ENCODE data around the gene DNASE1L2. TPM values are rescaled to one million over a fixed set of nuclear protein-coding genes. Genes with fewer than 3 reads are reported as not detected.
A peak's percentile ranks its signal among the peaks of the same experiment; 100 is the strongest.

The DNASE1L2 gene
- polyA plus RNA-seq, 4 donors, result 0.55 to 3.8 (median 1.4) TPM

DNA sequence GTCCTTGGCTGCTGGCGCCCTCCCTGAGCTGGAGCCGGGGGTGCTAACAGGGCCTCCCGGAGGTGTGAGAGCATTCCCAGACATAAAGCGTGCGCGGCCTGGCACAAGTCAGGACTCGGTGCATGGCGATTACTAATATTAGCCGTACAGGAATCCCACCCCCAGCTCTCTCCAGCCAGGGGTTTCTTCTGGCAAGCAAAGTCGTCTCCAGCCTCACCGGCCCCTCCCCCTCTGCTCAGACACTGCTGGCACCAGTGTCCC lies 44.9 kb upstream of the DNASE1L2 start:
- WGBS, 3 donors, result 84 to 90% (median 86%) methylated on average over 11 of the region's 11 CpGs
- Histone ChIP-seq H3K9me3 (ENCODE audit: control insufficient read depth in 2 of 2, insufficient read depth in 1 of 2, low read depth in 1 of 2, low read length in 1 of 2) (no peaks in the 10 kb centered on the region), H3K4me1 (ENCODE audit: control insufficient read depth in 3 of 3, insufficient read depth in 2 of 3, low read depth in 1 of 3, low read length in 2 of 3) (peaks cover 0 to 9% (median 0%) of the 10 kb centered on the region in 3 donors), H3K27ac (ENCODE audit: low read depth in 1 of 3, low read length in 2 of 3) (no peak overlapping the region), H3K27me3 (ENCODE audit: control insufficient read depth in 3 of 3, insufficient read depth in 3 of 3, low read length in 3 of 3) (peaks cover 5 to 25% (median 13%) of the 10 kb centered on the region in 3 donors), H3K36me3 (ENCODE audit: control insufficient read depth in 3 of 3, insufficient read depth in 2 of 3, low read depth in 1 of 3, low read length in 3 of 3) (no peaks in the 10 kb centered on the region), H3K4me3 (ENCODE audit: low read depth in 1 of 3, low read length in 3 of 3) (no peak overlapping the region)
- DNase-seq (no peak), FAIRE-seq (no peak)

DNA sequence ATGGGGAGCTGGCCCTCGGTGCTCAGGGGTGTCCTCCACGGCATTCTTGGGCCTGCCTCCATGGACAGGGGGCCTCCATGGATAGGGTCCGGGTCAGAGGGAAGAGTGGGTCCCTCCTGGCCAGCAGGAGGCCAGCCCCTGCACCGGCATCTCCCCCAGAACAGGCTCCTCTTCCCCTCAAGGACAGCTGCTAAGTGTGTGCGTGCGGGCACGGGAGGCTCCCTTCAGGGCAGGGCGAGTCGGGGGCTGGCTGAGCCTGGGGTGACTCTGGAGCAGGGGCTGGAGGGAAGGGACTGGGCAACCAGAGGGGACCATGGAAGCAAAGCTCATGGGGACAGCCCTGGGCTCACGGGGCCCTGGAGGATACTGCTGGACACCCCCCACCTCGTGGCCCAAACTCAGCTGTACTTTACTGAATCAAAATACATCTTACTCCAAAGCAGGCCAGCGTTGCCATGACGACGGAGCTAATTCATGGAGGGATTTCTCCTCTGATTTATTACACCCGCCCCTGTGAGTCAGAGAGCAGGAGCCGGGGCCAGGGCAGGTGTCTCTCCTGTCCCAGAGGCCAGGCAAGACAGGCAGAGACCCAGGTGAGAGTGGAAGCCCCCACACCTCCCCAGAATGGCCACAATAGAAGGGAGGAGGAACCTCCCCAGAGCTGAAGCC lies 41.9 kb upstream of the DNASE1L2 start:
- Histone ChIP-seq H3K9me3 (ENCODE audit: control insufficient read depth in 2 of 2, insufficient read depth in 1 of 2, low read depth in 1 of 2, low read length in 1 of 2) (no peaks in the 10 kb centered on the region), H3K27me3 (ENCODE audit: control insufficient read depth in 3 of 3, insufficient read depth in 3 of 3, low read length in 3 of 3) (peaks cover 11 to 49% (median 25%) of the 10 kb centered on the region in 3 donors), H3K4me3 (ENCODE audit: low read depth in 1 of 3, low read length in 3 of 3) (no peak overlapping the region), H3K36me3 (ENCODE audit: control insufficient read depth in 3 of 3, insufficient read depth in 2 of 3, low read depth in 1 of 3, low read length in 3 of 3) (no peaks in the 10 kb centered on the region), H3K4me1 (ENCODE audit: control insufficient read depth in 3 of 3, insufficient read depth in 2 of 3, low read depth in 1 of 3, low read length in 2 of 3) (peaks cover 0 to 9% (median 0%) of the 10 kb centered on the region in 3 donors), H3K27ac (ENCODE audit: low read depth in 1 of 3, low read length in 2 of 3) (no peak overlapping the region)
- 26 to 53% (median 33%) methylated on average over 12 to 16 of the region's 16 CpGs for WGBS, 3 donors
- FAIRE-seq (no peak), DNase-seq (no peak)

DNA sequence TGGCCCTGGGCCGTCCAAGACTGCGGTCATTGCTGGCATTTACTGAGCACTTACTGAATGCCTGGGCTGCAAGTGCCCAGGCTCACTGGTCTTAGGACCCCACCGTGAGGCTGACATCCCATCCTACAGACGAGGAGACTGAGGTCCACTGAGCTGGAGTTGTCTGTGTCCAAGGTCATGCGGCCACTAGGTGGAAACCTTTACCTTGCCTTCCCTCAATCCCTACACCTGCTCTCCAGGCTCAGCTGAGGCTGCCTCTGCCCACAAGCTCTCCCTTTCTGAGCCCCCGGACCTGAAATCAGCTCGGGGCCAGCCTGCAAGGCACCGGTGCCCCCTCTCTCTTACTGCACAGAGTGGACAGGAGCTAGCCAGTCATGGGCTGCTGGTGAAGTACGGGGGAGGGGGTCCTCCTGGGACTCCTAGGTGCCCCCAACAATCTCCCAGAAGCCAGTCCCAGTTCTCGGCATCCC lies 41.4 kb upstream of the DNASE1L2 start:
- H3K27me3 ChIP-seq (ENCODE audit: control insufficient read depth in 3 of 3, insufficient read depth in 3 of 3, low read length in 3 of 3), result peaks cover 16 to 55% (median 25%) of the 10 kb centered on the region in 3 donors
- H3K36me3 ChIP-seq (ENCODE audit: control insufficient read depth in 3 of 3, insufficient read depth in 2 of 3, low read depth in 1 of 3, low read length in 3 of 3), result no peaks in the 10 kb centered on the region
- DNase-seq (peak; percentile 71 to 74), FAIRE-seq (no peak)
- H3K27ac ChIP-seq (ENCODE audit: low read depth in 1 of 3, low read length in 2 of 3), result no peak overlapping the region
- H3K9me3 ChIP-seq (ENCODE audit: control insufficient read depth in 2 of 2, insufficient read depth in 1 of 2, low read depth in 1 of 2, low read length in 1 of 2), result no peaks in the 10 kb centered on the region
- H3K4me3 ChIP-seq (ENCODE audit: low read depth in 1 of 3, low read length in 3 of 3), result no peak overlapping the region
- 12 to 18% (median 13%) methylated on average over 9 to 10 of the region's 10 CpGs for WGBS, 3 donors
- peaks cover 0 to 9% (median 0%) of the 10 kb centered on the region in 3 donors for H3K4me1 ChIP-seq (ENCODE audit: control insufficient read depth in 3 of 3, insufficient read depth in 2 of 3, low read depth in 1 of 3, low read length in 2 of 3)

DNA sequence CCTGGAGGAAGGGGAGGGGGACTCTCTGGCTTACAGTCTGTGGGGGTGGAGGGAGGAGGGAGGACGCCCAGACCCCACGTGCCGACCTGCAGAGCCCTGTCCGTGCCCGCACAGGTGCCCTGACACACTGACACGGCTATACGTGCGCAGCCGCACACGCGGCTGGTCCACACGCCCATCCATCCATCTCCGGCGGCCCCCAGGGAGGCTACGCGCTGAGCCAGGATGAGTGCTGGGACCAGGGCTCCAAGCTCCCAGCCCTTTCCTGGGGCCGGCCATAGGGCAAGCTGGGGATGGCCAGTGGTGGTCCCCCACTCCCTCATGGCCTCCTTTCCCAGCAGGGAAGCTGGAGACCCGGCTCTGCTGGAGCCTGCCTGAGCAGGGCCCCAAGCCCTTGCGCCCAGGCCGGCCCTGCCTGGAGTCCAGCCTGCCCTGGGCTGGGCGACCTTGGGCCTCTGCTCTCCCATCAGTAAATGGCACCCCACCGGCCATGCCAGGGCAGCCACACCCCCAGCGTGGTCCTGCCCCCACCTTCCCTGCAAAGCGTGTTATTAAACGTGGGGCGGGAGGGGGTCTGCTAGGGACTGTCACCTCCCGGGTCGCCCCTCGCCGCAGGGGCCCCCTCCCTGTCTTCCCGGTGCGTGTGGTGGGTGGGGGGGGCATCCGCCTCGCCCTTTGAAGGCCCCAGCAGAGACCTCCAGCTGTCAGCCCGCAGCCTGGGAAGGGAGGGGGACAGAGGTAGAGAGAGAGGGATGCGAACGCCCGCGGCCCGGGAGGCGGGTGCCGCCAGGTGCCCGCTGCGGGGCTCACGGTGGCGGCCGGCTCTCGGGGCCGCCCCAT lies 40.7 kb upstream of the DNASE1L2 start:
- peaks cover 0 to 3% of the 10 kb centered on the region in 2 donors for H3K9me3 ChIP-seq (ENCODE audit: control insufficient read depth in 2 of 2, insufficient read depth in 1 of 2, low read depth in 1 of 2, low read length in 1 of 2)
- FAIRE-seq (no peak), DNase-seq (no peak)
- peaks cover 16 to 62% (median 26%) of the 10 kb centered on the region in 3 donors for H3K27me3 ChIP-seq (ENCODE audit: control insufficient read depth in 3 of 3, insufficient read depth in 3 of 3, low read length in 3 of 3)
- H3K36me3 ChIP-seq (ENCODE audit: control insufficient read depth in 3 of 3, insufficient read depth in 2 of 3, low read depth in 1 of 3, low read length in 3 of 3), result no peaks in the 10 kb centered on the region
- H3K4me3 ChIP-seq (ENCODE audit: low read depth in 1 of 3, low read length in 3 of 3), result peak overlapping the region in 2 of 3 donors; percentile 2 to 57
- H3K4me1 ChIP-seq (ENCODE audit: control insufficient read depth in 3 of 3, insufficient read depth in 2 of 3, low read depth in 1 of 3, low read length in 2 of 3), result peaks cover 0 to 9% (median 0%) of the 10 kb centered on the region in 3 donors
- 2 to 3% (median 2%) methylated on average over 36 to 49 of the region's 49 CpGs for WGBS, 3 donors
- H3K27ac ChIP-seq (ENCODE audit: low read depth in 1 of 3, low read length in 2 of 3), result no peak overlapping the region

DNA sequence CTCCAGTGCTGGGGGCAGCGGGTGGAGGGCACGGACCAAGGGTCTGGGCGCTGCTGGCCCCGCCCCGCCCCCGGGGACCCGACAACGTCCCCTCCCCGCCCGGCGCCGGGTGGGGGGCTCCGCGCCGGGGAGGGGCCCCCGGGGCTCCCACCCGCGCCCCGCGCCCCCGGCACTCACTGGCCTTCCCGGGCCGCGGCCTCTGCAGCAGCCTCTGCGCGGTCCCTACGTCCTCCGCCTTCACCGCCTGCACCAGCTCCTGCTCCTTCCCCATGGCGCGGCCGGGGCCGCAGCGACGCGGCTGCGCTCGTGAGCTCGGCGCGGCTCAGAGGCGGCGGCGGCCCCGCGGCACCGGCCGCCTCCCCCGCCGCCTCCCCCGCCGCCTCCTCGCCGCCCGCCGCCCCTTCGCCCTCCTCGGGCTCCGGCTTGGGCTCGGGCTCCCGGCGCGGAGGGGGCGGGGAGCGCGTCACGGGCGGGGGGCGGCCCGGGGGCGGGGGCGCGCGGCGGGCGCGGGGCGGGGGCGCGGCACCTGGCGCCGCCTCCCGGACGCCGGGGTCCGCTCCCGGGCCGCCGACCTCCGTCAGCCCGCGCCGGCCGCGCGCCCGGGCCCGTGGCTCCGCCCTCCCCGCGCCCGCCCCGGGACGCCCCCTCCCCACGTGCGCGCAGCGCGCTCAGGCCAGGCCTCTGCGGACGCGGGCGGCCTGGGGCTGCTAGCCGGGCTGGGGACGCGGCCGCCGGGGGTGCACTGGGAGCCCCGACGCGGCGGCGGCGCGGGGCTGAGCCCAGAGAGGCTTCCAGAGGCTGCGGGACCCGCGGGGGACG lies 39.9 kb upstream of the DNASE1L2 start, which contains the start of gene CASKIN1:
Gene CASKIN1 (minus strand): TSS at position 444 of the 819 bp plus-strand sequence. CDS start 173 bp downstream, at position 271.
- DNase-seq, result peak in 1 of 2 donors; percentile 44
- Histone ChIP-seq H3K27me3 (ENCODE audit: control insufficient read depth in 3 of 3, insufficient read depth in 3 of 3, low read length in 3 of 3) (peaks cover 16 to 63% (median 26%) of the 10 kb centered on the region in 3 donors), H3K36me3 (ENCODE audit: control insufficient read depth in 3 of 3, insufficient read depth in 2 of 3, low read depth in 1 of 3, low read length in 3 of 3) (no peaks in the 10 kb centered on the region), H3K27ac (ENCODE audit: low read depth in 1 of 3, low read length in 2 of 3) (no peak within 1 kb of the TSS), H3K9me3 (ENCODE audit: control insufficient read depth in 2 of 2, insufficient read depth in 1 of 2, low read depth in 1 of 2, low read length in 1 of 2) (peaks cover 0 to 4% of the 10 kb centered on the region in 2 donors), H3K4me3 (ENCODE audit: low read depth in 1 of 3, low read length in 3 of 3) (peak within 1 kb of the TSS in 2 of 3 donors; percentile 2 to 57), H3K4me1 (ENCODE audit: control insufficient read depth in 3 of 3, insufficient read depth in 2 of 3, low read depth in 1 of 3, low read length in 2 of 3) (peaks cover 0 to 9% (median 0%) of the 10 kb centered on the region in 3 donors)
- no peak for FAIRE-seq
- WGBS, 3 donors, result 1% methylated on average over 30 to 129 of the region's 129 CpGs

DNA sequence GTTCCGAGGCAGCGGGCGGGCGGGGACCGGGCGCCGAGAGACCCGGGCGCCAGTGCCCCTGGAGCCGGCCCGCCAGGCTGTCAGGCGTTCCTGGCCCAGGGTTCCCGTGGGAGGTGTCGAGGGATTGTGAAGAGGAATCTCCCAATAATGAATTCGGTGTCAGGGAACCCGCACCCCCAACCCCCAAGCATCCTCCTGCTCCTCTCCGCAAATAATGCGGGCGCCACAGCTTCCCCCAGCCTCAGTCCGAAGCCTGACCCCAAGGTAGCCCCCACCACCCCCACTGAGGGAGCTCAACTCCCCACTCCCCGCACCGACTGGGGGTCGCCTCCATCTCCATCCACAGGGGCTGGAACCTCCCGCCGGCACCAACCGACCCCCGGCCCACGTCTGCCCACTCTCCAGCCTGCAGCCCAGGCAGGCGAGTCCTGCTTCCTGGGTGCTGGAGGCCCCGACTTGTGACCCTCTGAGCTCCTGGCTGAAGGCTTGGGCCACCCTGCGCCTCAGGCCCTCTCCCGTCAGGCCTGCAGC lies 39.2 kb upstream of the DNASE1L2 start:
- WGBS, 3 donors, result 20 to 34% (median 33%) methylated on average over 13 to 32 of the region's 32 CpGs
- H3K27me3 ChIP-seq (ENCODE audit: control insufficient read depth in 3 of 3, insufficient read depth in 3 of 3, low read length in 3 of 3), result peaks cover 16 to 63% (median 26%) of the 10 kb centered on the region in 3 donors
- DNase-seq, result no peak
- no peaks in the 10 kb centered on the region for H3K36me3 ChIP-seq (ENCODE audit: control insufficient read depth in 3 of 3, insufficient read depth in 2 of 3, low read depth in 1 of 3, low read length in 3 of 3)
- peaks cover 0 to 9% (median 0%) of the 10 kb centered on the region in 3 donors for H3K4me1 ChIP-seq (ENCODE audit: control insufficient read depth in 3 of 3, insufficient read depth in 2 of 3, low read depth in 1 of 3, low read length in 2 of 3)
- peaks cover 0 to 4% of the 10 kb centered on the region in 2 donors for H3K9me3 ChIP-seq (ENCODE audit: control insufficient read depth in 2 of 2, insufficient read depth in 1 of 2, low read depth in 1 of 2, low read length in 1 of 2)
- peak overlapping the region in 1 of 3 donors; percentile 57 for H3K4me3 ChIP-seq (ENCODE audit: low read depth in 1 of 3, low read length in 3 of 3)
- H3K27ac ChIP-seq (ENCODE audit: low read depth in 1 of 3, low read length in 2 of 3), result no peak overlapping the region
- FAIRE-seq, result no peak

DNA sequence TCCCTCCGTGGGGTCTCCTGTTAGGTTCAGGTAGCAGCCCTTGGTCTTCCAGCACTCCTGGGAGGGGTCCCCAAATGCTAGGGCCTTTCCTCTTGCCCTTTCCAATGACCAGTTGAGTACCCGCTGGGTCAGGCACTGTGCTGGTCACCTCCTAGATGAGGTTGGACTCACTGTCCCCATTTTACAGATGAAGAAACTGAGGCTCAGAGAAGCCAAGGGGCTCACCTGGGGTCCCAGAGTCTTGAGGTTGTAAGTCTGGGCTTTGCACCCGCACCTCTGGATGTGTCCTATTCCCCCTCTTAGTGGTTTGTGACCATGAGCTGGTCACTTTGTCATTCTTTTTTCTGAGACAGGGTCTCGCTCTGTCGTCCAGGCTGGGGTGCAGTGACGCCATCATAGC lies 38.5 kb upstream of the DNASE1L2 start:
- FAIRE-seq (no peak), DNase-seq (no peak)
- peaks cover 16 to 63% (median 26%) of the 10 kb centered on the region in 3 donors for H3K27me3 ChIP-seq (ENCODE audit: control insufficient read depth in 3 of 3, insufficient read depth in 3 of 3, low read length in 3 of 3)
- 79 to 83% (median 79%) methylated on average over 6 of the region's 6 CpGs for WGBS, 3 donors
- H3K27ac ChIP-seq (ENCODE audit: low read depth in 1 of 3, low read length in 2 of 3), result no peak overlapping the region
- H3K9me3 ChIP-seq (ENCODE audit: control insufficient read depth in 2 of 2, insufficient read depth in 1 of 2, low read depth in 1 of 2, low read length in 1 of 2), result peaks cover 0 to 4% of the 10 kb centered on the region in 2 donors
- H3K4me1 ChIP-seq (ENCODE audit: control insufficient read depth in 3 of 3, insufficient read depth in 2 of 3, low read depth in 1 of 3, low read length in 2 of 3), result peaks cover 0 to 9% (median 0%) of the 10 kb centered on the region in 3 donors
- no peaks in the 10 kb centered on the region for H3K36me3 ChIP-seq (ENCODE audit: control insufficient read depth in 3 of 3, insufficient read depth in 2 of 3, low read depth in 1 of 3, low read length in 3 of 3)
- no peak overlapping the region for H3K4me3 ChIP-seq (ENCODE audit: low read depth in 1 of 3, low read length in 3 of 3)
